ENCODE data around the gene CTXN3.

CTXN3 gene

DNA sequence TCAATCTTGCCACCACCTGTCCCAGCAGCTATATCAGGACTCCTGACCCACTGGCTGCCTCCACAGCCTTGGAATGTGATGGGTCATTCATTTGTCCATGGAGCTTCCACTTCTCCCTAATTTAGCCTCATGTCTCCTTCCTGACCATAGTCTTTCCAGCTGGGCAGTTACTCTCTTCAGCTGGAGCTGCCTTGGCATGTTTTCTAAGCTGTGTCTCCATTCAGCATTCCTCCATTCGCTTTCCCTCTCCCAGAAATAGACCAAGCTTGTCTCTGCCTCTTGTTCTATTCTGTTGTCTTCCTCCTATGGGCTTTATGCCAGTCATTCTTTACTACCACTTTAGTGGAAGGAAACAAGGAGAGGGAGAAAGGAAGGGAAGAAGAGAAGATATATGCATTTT, 5.3 kb upstream of the CTXN3 start:
- Mint-ChIP-seq H3K36me3 (ENCODE audit: low read depth) (no peaks in the 10 kb centered on the region), H3K4me3 (no peak overlapping the region), H3K9me3 (no peaks in the 10 kb centered on the region), H3K4me1 (peaks cover 24% of the 10 kb centered on the region), H3K27me3 (ENCODE audit: low read depth, poor library complexity) (no peaks in the 10 kb centered on the region), H3K27ac (peak overlapping the region; percentile 39)
- TF ChIP-seq, protein P1, sequence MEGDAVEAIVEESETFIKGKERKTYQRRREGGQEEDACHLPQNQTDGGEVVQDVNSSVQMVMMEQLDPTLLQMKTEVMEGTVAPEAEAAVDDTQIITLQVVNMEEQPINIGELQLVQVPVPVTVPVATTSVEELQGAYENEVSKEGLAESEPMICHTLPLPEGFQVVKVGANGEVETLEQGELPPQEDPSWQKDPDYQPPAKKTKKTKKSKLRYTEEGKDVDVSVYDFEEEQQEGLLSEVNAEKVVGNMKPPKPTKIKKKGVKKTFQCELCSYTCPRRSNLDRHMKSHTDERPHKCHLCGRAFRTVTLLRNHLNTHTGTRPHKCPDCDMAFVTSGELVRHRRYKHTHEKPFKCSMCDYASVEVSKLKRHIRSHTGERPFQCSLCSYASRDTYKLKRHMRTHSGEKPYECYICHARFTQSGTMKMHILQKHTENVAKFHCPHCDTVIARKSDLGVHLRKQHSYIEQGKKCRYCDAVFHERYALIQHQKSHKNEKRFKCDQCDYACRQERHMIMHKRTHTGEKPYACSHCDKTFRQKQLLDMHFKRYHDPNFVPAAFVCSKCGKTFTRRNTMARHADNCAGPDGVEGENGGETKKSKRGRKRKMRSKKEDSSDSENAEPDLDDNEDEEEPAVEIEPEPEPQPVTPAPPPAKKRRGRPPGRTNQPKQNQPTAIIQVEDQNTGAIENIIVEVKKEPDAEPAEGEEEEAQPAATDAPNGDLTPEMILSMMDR (IDR thresholded peaks at IDR 0.05): no peak
- no peak for DNase-seq

DNA sequence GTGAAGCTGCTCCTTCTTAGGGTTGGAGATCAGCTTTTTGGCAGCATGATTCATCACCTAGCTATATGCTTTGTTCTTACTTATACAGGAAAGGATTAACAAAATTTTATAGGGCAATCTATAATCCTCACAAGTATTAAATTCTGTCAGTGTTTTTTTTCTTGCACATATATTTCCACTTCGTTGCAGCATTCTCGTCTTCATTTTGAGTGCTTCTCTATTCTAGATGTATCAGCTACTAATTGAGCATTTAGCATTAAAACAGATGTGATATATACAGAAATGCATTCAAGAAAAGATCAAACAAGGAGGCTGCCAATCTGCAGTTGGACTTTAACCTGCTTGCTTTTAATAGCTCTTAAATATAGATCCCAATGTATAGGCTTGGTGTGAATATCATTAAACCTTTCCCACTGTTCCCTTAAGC, 3.6 kb upstream of the CTXN3 start:
- Mint-ChIP-seq H3K9me3 (no peaks in the 10 kb centered on the region), H3K36me3 (ENCODE audit: low read depth) (no peaks in the 10 kb centered on the region), H3K27ac (no peak overlapping the region), H3K4me3 (no peak overlapping the region), H3K4me1 (peaks cover 42% of the 10 kb centered on the region), H3K27me3 (ENCODE audit: low read depth, poor library complexity) (no peaks in the 10 kb centered on the region)
- TF ChIP-seq, protein P1 (IDR thresholded peaks at IDR 0.05): no peak
- no peak for DNase-seq

DNA sequence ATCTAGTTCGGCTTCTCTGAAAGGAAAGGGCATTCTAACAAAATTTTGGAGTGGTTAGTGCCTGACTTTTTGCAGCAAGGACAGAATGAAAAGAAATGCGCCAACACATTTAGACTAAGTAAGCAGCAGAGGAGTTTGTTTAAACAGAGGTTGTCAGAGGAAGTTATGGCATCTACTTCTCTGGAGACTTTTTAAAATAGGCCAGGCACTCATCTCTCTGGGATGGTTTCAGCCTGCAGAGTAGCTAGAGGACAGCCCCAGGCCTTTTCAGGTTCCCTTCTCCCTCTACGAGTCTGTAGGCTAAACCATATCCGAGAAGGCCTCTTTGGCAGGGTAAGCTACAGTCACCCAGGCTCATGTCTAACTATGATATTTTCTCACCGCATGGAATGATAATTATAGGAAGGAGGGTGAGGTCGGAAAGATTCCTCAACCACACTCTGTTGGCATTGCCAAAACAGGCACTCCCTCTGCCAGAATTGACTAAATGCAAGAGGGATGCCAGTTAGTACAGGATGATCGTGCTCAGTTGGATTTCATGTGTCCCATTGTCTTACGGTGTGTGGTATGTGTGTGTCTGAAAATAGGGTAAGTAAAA, 1.4 kb upstream of the CTXN3 start:
- Mint-ChIP-seq H3K27ac (no peak overlapping the region), H3K4me1 (peaks cover 55% of the 10 kb centered on the region), H3K4me3 (no peak overlapping the region), H3K36me3 (ENCODE audit: low read depth) (no peaks in the 10 kb centered on the region), H3K9me3 (no peaks in the 10 kb centered on the region), H3K27me3 (ENCODE audit: low read depth, poor library complexity) (peaks cover 4% of the 10 kb centered on the region)
- no peak for DNase-seq
- TF ChIP-seq, protein P1 (IDR thresholded peaks at IDR 0.05): no peak

DNA sequence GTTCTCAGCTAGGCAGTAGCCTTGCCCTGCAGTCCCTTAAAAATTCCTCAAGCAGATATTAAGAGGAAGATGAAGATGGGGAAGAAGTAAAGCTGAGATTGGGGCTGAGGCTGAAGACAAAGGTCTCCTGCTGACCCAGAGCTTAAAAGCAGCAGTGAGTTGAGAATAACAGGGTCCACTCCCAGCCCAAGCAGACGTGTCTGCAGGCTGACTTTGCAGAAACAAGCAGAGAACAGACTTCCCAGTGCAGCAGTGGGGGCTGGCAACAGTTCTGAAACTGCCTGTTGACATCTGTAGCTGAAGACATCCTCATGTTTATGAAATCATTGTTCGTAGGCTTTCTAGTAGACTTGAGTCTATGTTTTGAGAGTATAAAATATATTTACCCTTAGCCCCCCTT, 1.1 kb downstream of the CTXN3 start:
- Mint-ChIP-seq H3K27ac (no peak overlapping the region), H3K36me3 (ENCODE audit: low read depth) (no peaks in the 10 kb centered on the region), H3K27me3 (ENCODE audit: low read depth, poor library complexity) (peaks cover 4% of the 10 kb centered on the region), H3K4me1 (peaks cover 60% of the 10 kb centered on the region), H3K9me3 (no peaks in the 10 kb centered on the region), H3K4me3 (no peak overlapping the region)
- TF ChIP-seq, protein P1 (IDR thresholded peaks at IDR 0.05): no peak
- DNase-seq: no peak

DNA sequence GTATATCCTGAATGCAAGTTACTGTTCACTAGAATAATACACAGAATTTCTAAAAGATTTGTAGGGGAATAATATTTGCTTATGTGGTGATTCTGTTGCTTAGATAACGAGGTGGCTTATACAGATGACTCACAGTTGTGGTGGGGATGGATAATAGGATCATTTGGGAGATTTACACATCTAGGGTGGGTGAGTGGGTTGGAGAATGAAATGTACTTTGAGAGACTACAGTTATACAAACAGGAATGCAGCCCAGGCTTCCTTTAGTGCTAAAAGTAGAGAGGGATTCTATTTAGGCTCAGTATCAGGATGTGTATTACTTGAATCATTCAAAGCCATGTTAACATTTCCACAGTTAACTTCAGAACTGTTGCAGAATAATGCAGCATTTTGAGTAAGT, 1.8 kb downstream of the CTXN3 start:
- TF ChIP-seq, protein P1 (IDR thresholded peaks at IDR 0.05): no peak
- H3K27me3 Mint-ChIP-seq (ENCODE audit: low read depth, poor library complexity): peaks cover 4% of the 10 kb centered on the region
- H3K27ac Mint-ChIP-seq: no peak overlapping the region
- no peak for DNase-seq
- no peaks in the 10 kb centered on the region for H3K36me3 Mint-ChIP-seq (ENCODE audit: low read depth)
- no peaks in the 10 kb centered on the region for H3K9me3 Mint-ChIP-seq
- H3K4me3 Mint-ChIP-seq: no peak overlapping the region
- H3K4me1 Mint-ChIP-seq: peaks cover 56% of the 10 kb centered on the region

DNA sequence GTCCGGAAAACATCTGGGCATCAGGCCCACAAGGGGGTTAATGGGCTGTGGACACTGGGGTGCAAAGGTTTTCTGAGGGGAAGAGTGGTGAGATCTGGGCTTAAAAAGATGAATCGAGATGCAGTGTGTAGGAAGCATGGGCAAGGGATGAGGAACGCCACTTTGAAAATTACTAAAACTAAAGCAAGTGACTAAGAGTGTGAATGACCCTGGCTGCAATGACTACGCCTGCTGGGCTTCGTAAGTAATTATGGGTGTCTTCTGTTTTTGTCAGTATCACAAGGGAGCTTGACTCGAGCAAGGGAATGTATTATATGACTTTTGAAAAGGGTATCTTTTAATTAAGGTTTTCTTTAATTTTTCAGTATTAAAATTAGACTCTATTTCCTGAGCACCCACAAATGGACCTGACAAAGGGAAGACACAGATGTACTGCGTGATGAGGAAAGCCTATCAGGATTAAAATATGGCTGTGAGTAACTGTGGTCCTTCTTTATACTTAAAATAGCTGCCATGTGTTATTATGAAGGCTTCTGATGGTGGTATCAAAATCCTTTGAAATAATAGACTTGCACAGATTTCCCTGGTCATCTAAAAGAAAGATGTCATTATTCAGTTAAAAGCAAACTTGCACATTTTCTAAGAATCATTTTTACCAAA, 4.2 kb downstream of the CTXN3 start:
- Mint-ChIP-seq H3K36me3 (ENCODE audit: low read depth) (no peaks in the 10 kb centered on the region), H3K9me3 (no peaks in the 10 kb centered on the region), H3K27ac (no peak overlapping the region), H3K27me3 (ENCODE audit: low read depth, poor library complexity) (peaks cover 4% of the 10 kb centered on the region), H3K4me3 (no peak overlapping the region), H3K4me1 (peaks cover 57% of the 10 kb centered on the region)
- DNase-seq: no peak
- TF ChIP-seq, protein P1 (IDR thresholded peaks at IDR 0.05): no peak
